PC-9 (cell line): Measurements from ENCODE around the gene SPAG7. TPM values are rescaled to one million over a fixed set of nuclear protein-coding genes. Genes with fewer than 3 reads are reported as not detected.

Experiments
- BruUV-seq: library from RNA; stranded (reverse); fragments of 400-500 nt; replicated peaks from 2 replicates; lab custom pipeline; 2021; lab: Mats Ljungman, UMichigan
- CTCF ChIA-PET: fragments of 300-600 bp; sonication (Branson Sonifier 250); formaldehyde crosslinking; loops from one replicate; lab custom pipeline; 2022; ENCODE audit warnings: antibody characterized with exemption; lab: Charles Lee
- POLR2A ChIA-PET: fragments of 300-600 bp; sonication (Branson Sonifier 250); formaldehyde crosslinking; loops from one replicate; lab custom pipeline; 2022; ENCODE audit warnings: antibody characterized with exemption; ENCODE audit not compliant: unreplicated experiment; lab: Charles Lee
- DNase-seq, 2 experiments: peaks; one replicate each; pipeline versions ENCODE4 v3.0.0 to v3.0.0-alpha.2; 2015 to 2022; ENCODE audit warnings: mixed read lengths in 1 of 2
- H2AFZ ChIP-seq: fragments of 200-600 bp; sonication (generic); 2 replicates; pipeline ENCODE4 v1.8.1; 2017; ENCODE audit warnings: antibody characterized with exemption
- H3F3A ChIP-seq: fragments of 200-600 bp; sonication (generic); 2 replicates; pipeline ENCODE4 v1.8.1; 2017; ENCODE audit warnings: antibody characterized with exemption, mild to moderate bottlenecking, low read depth; ENCODE audit not compliant: insufficient read depth
- H3K27ac ChIP-seq: fragments of 200-600 bp; sonication (generic); 2 replicates; pipeline ENCODE4 v1.6.1; 2016; ENCODE audit warnings: mixed run types
- H3K27me3 ChIP-seq: fragments of 200-600 bp; sonication (generic); 2 replicates; pipeline ENCODE4 v1.6.1; 2016; ENCODE audit warnings: low read depth, mixed run types; ENCODE audit not compliant: insufficient read depth
- H3K36me3 ChIP-seq: fragments of 200-600 bp; sonication (generic); 2 replicates; pipeline ENCODE4 v1.6.1; 2016; ENCODE audit warnings: low read depth, mixed run types
- H3K4me1 ChIP-seq: fragments of 200-600 bp; sonication (generic); replicated peaks from 2 replicates; pipeline ENCODE4 v1.6.1; 2016; ENCODE audit warnings: mixed run types; ENCODE audit not compliant: insufficient read depth
- H3K4me2 ChIP-seq: fragments of 200-600 bp; sonication (generic); 2 replicates; pipeline ENCODE4 v1.6.1; 2017; ENCODE audit warnings: mixed run types
- H3K4me3 ChIP-seq: fragments of 200-600 bp; sonication (generic); 2 replicates; pipeline ENCODE4 v1.6.1; 2016; ENCODE audit warnings: mixed run types
- H3K79me2 ChIP-seq: fragments of 200-600 bp; sonication (generic); 2 replicates; pipeline ENCODE4 v1.6.1; 2017; ENCODE audit warnings: low read depth, mixed run types
- H3K9me2 ChIP-seq: fragments of 200-600 bp; sonication (generic); 2 replicates; pipeline ENCODE4 v1.8.1; 2017; ENCODE audit warnings: mild to moderate bottlenecking; ENCODE audit not compliant: insufficient read depth
- H3K9me3 ChIP-seq: fragments of 200-600 bp; sonication (generic); 2 replicates; pipeline ENCODE4 v1.8.1; 2016; ENCODE audit warnings: low read depth; ENCODE audit not compliant: insufficient read depth
- H4K20me1 ChIP-seq: fragments of 200-600 bp; sonication (generic); 2 replicates; pipeline ENCODE4 v1.8.1; 2017; ENCODE audit not compliant: insufficient read depth
- CTCF ChIP-seq: fragments of 200-600 bp; sonication (generic); conservative IDR thresholded peaks from 2 replicates; pipeline ENCODE4 v1.6.1; 2017; ENCODE audit warnings: mixed run types, antibody characterized with exemption, mild to moderate bottlenecking, moderate library complexity
- EZH2 ChIP-seq: fragments of 200-600 bp; sonication (generic); IDR thresholded peaks from 2 replicates; pipeline ENCODE4 v1.8.0; 2017; ENCODE audit warnings: antibody characterized with exemption, low read depth
- intact Hi-C: fragments of 100-400 bp; cut with micrococcal nuclease; formaldehyde crosslinking; loops from one replicate; pipeline ENCODE4 v1.10.0; 2022; ENCODE audit not compliant: unreplicated experiment
- total RNA-seq: library from RNA; stranded (reverse); gene quantifications from 2 replicates; pipeline ENCODE4 v1.2.3, GENCODE V29; 2021

SPAG7 gene
- total RNA-seq, 1 experiment from 2014 or later, result 40.4 TPM

GRCh38 chr17:4946312-4946976, 21.2 kb downstream of the SPAG7 start:
- TF ChIP-seq EZH2 (no peak), CTCF (no peak)
- H3K4me3 ChIP-seq, result peak overlapping the region; percentile 99

GRCh38 chr17:4945944-4946280, 21.7 kb downstream of the SPAG7 start:
- H3F3A ChIP-seq, result peaks cover 92% of the 10 kb centered on the region
- H4K20me1 ChIP-seq, result peaks cover 39% of the 10 kb centered on the region
- H3K36me3 ChIP-seq, result peaks cover 34% of the 10 kb centered on the region
- peaks cover 78% of the 10 kb centered on the region for H3K79me2 ChIP-seq
- H2AFZ ChIP-seq, result no peak overlapping the region
- peak overlapping the region; percentile 99 for H3K27ac ChIP-seq
- no peaks in the 10 kb centered on the region for H3K9me3 ChIP-seq
- H3K4me1 ChIP-seq, result peaks cover 39% of the 10 kb centered on the region
- POLR2A ChIA-PET, result interaction anchor here (0.6 to 1.6 kb wide), 3 partner anchors 21 to 1138 kb away, joined by 4 to 7 read pairs (median 5); partner anchors contain the start of gene SPAG7
- CTCF ChIA-PET, result interaction anchor here (0.6 kb wide), 1 partner anchor 86 kb away, joined by 8 read pairs; no protein-coding TSS in a partner anchor
- peak overlapping the region; percentile 84 for H3K4me2 ChIP-seq
- H3K27me3 ChIP-seq, result no peaks in the 10 kb centered on the region
- intact Hi-C loops, result loop anchor here (1.0 to 10.0 kb wide), 2 partner anchors 21 to 111 kb away; partner anchors contain the start of genes MINK1 and SPAG7
- no peak for TF ChIP-seq EZH2
- DNase-seq, result no peak
- peak overlapping the region; percentile 99 for H3K4me3 ChIP-seq
- no peaks in the 10 kb centered on the region for H3K9me2 ChIP-seq
- BruUV-seq, result no TSS peak

More at GRCh38 chr17:4946312-4946976, 21.2 kb downstream of the SPAG7 start:
- no peaks in the 10 kb centered on the region for H3K9me3 ChIP-seq
- BruUV-seq, result TSS peak; percentile 62
- H3F3A ChIP-seq, result peaks cover 92% of the 10 kb centered on the region
- DNase-seq, result no peak
- H4K20me1 ChIP-seq, result peaks cover 39% of the 10 kb centered on the region
- H3K4me2 ChIP-seq, result peak overlapping the region; percentile 84
- intact Hi-C loops, result loop anchor here (10.0 kb wide), 1 partner anchor 112 kb away; the partner anchor contains the start of gene MINK1
- POLR2A ChIA-PET, result interaction anchor here (0.6 to 3.0 kb wide), 3 partner anchors 21 to 1138 kb away, joined by 4 to 42 read pairs (median 5); partner anchors contain the start of gene SPAG7
- H3K4me1 ChIP-seq, result peaks cover 40% of the 10 kb centered on the region
- peaks cover 76% of the 10 kb centered on the region for H3K79me2 ChIP-seq
- CTCF ChIA-PET, result interaction anchor here (0.6 kb wide), 1 partner anchor 86 kb away, joined by 8 read pairs; no protein-coding TSS in a partner anchor
- no peaks in the 10 kb centered on the region for H3K27me3 ChIP-seq
- peaks cover 34% of the 10 kb centered on the region for H3K36me3 ChIP-seq
- no peak overlapping the region for H2AFZ ChIP-seq
- peak overlapping the region; percentile 99 for H3K27ac ChIP-seq
- no peaks in the 10 kb centered on the region for H3K9me2 ChIP-seq

- Histone ChIP-seq H3K4me2 (peak overlapping the region; percentile 84), H3K4me1 (peaks cover 33% of the 10 kb centered on the region), H4K20me1 (peaks cover 39% of the 10 kb centered on the region), H3K9me2 (no peaks in the 10 kb centered on the region), H3K4me3 (peak overlapping the region; percentile 99; the same call in 1 of the 2 replicates), H2AFZ (no peak overlapping the region), H3K36me3 (peaks cover 34% of the 10 kb centered on the region), H3K27me3 (no peaks in the 10 kb centered on the region), H3F3A (peaks cover 91% of the 10 kb centered on the region), H3K9me3 (no peaks in the 10 kb centered on the region), H3K79me2 (peaks cover 78% of the 10 kb centered on the region), H3K27ac (peak overlapping the region; percentile 99)
- intact Hi-C loops, result loop anchor here (1.0 to 10.0 kb wide), 2 partner anchors 22 to 111 kb away; partner anchors contain the start of genes MINK1 and SPAG7
- no TSS peak for BruUV-seq
- DNase-seq, result peak; percentile 90 to 93
- CTCF ChIA-PET, result interaction anchor here (0.7 kb wide), 2 partner anchors 305 to 613 kb away, joined by 3 read pairs; no protein-coding TSS in a partner anchor
- POLR2A ChIA-PET, result interaction anchor here (0.5 to 1.6 kb wide), 4 partner anchors 8 to 82 kb away, joined by 3 to 8 read pairs (median 5); partner anchors contain the start of gene SPAG7
- TF ChIP-seq EZH2, result no peak
- TF ChIP-seq CTCF, result no peak
Measured at GRCh38 chr17:4945176-4945943, 22.3 kb downstream of the SPAG7 start.
